Fibroblast of gingiva (primary cell): ENCODE results near the gene STXBP5L.
"Not testable (repeated sequence)": the region's sequence is repeated elsewhere in the genome, so short reads cannot be mapped to it uniquely, and the experiment has no call there.

Source experiments
- DNase-seq: peaks from one replicate; pipeline ENCODE4 v3.0.0-alpha.2; 2011; ENCODE audit warnings: low read depth

Gene STXBP5L

GRCh38 chr3:121232309-121233225 lies 324.6 kb downstream of the STXBP5L start:
- DNase-seq, result no peak

GRCh38 chr3:121243208-121243607 lies 335.2 kb downstream of the STXBP5L start:
- no peak for DNase-seq

GRCh38 chr3:121252676-121253075 lies 344.7 kb downstream of the STXBP5L start:
- no peak for DNase-seq

- no peak for DNase-seq
Measured at GRCh38 chr3:121269389-121269788, 361.4 kb downstream of the STXBP5L start.

- no peak for DNase-seq
Measured at GRCh38 chr3:121274411-121274810, 366.4 kb downstream of the STXBP5L start.

GRCh38 chr3:121295452-121295851 lies 387.4 kb downstream of the STXBP5L start:
- no peak for DNase-seq

- no peak for DNase-seq
Measured at GRCh38 chr3:121295979-121296378, 388.0 kb downstream of the STXBP5L start.

GRCh38 chr3:121324320-121324719 lies 416.3 kb downstream of the STXBP5L start:
- DNase-seq, result no peak

GRCh38 chr3:121330118-121330517 lies 422.1 kb downstream of the STXBP5L start:
- no peak for DNase-seq

GRCh38 chr3:121330634-121331033 lies 422.6 kb downstream of the STXBP5L start:
- DNase-seq, result no peak

- DNase-seq, result not testable (repeated sequence)
Measured at GRCh38 chr3:121355960-121356359, 448.0 kb downstream of the STXBP5L start.

GRCh38 chr3:121362035-121362734 lies 454.2 kb downstream of the STXBP5L start:
- DNase-seq, result no peak

GRCh38 chr3:121388308-121388707 lies 480.3 kb downstream of the STXBP5L start:
- DNase-seq, result not testable (repeated sequence)

- DNase-seq, result not testable (repeated sequence)
Measured at GRCh38 chr3:121395967-121396366, 488.0 kb downstream of the STXBP5L start.

GRCh38 chr3:121398051-121398450 lies 490.0 kb downstream of the STXBP5L start:
- DNase-seq, result not testable (repeated sequence)

GRCh38 chr3:121399820-121400219 lies 491.8 kb downstream of the STXBP5L start:
- DNase-seq, result no peak

- no peak for DNase-seq
Measured at GRCh38 chr3:121405631-121406030, 497.6 kb downstream of the STXBP5L start.

GRCh38 chr3:121411523-121411922 lies 503.5 kb downstream of the STXBP5L start:
- DNase-seq, result no peak

- no peak for DNase-seq
Measured at GRCh38 chr3:121414924-121415323, 506.9 kb downstream of the STXBP5L start.

- DNase-seq, result no peak
Measured at GRCh38 chr3:121418182-121418581, 510.2 kb downstream of the STXBP5L start.

- no peak for DNase-seq
Measured at GRCh38 chr3:121424549-121424948, 516.5 kb downstream of the STXBP5L start.

- no peak for DNase-seq
Measured at GRCh38 chr3:121430664-121431215, 522.7 kb downstream of the STXBP5L start.
